Activated CD8-positive, alpha-beta memory T cell treated with anti-CD3 and anti-CD28 coated beads for 48 hours (primary cell): Measurements from ENCODE around the gene IL3RA.

Source experiments
- DNase-seq, 3 experiments: peaks; one replicate each; pipeline ENCODE4 v3.0.0-alpha.2; 2020; ENCODE audit warnings: low read depth in 2 of 3, low spot score in 2 of 3

IL3RA gene

GRCh38 chrX:1380672-1381233 lies 44.2 kb downstream of the IL3RA start:
- no peak for DNase-seq

DNA sequence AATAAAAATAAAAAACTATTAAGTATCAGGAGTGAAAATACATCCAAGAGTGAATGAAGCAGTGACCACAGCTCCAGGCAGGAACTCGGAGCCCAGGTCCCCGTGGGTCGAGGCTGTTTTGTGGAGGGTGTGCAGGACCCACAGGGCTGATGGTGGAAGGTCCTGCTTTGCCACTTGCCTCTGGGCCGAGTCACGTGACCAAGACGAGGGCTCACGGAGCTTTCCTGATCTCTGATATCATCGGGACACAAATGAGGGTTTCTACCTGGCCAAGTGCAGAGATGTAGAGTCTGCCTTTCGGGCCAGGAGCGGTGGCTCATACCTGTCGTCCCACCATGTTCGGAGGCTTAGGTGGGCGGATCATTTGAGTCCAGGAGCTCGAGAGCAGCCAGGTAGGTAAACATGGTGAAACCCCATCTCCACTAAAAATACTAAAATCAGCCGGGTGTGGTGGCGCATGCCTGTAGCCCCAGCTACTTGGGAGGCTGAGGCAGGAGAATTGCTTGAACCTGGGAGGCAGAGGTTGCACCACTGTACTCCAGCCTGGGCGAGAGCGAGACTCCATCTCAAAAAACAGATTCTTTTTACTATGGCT lies 48.2 kb downstream of the IL3RA start:
- DNase-seq: no peak

- no peak for DNase-seq
Observed at GRCh38 chrX:1385253-1386223, 49.0 kb downstream of the IL3RA start.

DNA sequence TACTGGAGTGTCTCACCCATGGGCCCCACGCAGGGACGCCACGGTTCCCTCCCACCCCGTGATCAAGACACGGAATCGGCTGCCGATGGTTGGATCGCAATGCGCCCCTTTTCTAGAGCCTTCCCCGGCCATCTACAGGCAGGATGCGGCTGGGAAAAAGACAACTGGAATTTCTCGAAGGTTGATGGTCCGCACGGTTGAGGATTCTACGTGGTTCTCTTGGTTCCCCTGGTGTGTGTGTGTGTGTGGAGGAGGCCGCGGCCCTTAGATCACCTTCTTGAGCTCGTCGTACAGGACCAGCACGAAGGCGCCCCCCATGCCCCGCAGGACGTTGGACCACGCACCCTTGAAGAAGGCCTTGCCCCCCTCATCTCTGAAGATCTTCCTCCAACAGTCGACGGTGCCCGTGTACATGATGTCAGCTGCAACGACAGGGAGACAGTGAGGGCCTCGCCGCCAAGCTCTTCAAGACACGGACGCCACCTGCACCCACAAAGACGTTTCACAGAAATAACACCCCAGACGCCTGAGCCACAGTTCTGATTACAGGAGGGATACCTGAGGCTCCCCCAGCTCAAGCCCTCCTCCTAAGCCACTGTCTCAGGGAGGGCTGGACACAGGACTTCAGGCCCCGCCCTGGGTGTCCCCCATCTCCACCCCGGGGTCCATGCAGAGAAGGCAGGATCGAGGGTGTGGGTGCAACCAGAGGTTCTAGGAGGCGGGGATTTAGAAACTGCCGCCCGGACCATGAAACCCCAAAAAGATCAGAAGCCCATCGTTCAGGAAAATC lies 49.9 kb downstream of the IL3RA start:
- no peak for DNase-seq

DNA sequence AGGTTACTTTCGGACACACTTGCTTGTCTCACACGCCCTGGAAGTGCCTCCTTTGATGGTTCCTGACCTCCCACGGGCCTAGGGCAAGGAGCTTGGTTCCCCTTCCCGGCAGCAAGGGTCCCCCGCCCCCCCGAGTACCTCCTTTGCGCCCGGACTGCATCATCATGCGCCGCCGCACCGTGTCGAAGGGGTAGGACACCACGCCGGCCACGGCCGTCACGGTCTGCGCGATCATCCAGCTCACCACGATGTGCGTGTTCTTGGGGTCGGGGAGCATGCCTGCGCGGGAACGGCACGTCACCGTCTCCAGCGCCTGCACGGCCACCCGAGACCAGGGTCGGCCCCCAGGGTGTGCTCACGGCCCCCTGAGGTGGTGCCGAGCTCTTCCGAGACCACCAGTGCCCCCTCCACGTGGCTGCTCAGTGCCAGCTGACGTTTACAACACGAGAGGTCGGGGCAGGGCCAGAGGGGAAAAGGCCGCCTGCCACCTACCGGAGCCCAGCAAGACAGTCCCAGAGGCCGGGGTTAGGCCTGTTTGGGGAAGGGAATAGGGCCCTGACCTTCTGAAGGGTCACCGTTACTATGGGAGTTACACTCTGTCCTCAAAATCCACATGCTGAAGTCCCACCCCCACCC lies 50.7 kb downstream of the IL3RA start:
- DNase-seq: no peak

DNA sequence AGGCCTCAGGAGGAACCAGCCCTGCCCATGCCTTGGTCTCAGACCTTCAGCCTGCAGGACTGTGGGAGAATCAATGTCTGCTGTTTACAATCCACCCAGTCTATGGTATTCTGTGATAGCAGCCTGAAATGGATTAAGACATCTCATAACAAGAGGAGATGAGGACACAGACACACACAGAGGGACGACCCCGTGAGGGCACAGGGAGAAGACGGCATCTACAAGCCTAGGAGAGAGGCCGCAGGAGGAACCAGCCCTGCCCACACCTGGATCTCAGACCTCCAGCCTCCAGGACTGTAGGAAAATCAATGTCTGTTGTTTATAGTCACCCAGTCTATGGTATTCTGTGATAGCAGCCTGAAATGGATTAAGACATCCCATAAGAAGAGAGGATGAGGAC lies 52.1 kb downstream of the IL3RA start:
- no peak for DNase-seq

- DNase-seq: no peak
Observed at GRCh38 chrX:1389181-1389992, 52.8 kb downstream of the IL3RA start.

DNA sequence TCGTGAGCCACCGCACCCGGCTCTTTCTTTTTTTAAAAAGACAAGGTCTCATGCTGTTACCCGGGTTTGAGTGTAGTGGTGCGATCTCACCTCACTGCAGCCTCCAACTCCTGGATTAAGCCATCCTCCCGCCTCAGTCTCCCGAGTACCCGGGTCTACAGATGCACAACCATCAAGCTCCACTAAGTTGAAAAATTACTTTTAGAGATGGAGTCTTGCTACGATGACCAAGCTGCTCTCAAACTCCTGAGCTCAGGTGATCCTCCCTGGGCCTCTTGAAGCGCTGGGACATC lies 53.4 kb downstream of the IL3RA start:
- no peak for DNase-seq

- no peak for DNase-seq
Observed at GRCh38 chrX:1390621-1391369, 54.2 kb downstream of the IL3RA start.

DNA sequence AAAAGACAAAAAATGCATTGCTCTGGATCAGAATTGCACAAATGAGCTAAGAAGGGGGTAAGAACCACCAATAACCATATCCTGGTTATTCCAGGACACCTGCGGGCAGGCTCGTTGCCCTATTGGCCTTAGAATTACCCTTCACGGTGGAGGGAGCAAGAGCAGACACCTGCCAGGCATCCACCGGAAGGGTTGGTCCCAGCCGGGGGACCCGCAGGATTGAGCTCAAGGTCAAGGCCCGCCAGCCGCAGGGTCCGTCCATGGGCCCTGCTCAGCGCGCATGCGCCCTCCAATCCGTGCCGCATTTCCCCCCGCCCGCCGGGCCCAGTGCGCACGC lies 54.8 kb downstream of the IL3RA start:
- DNase-seq: peak in 1 of 3 experiments; percentile 90

- DNase-seq: peak; percentile 98 to 99 (median 99)
Observed at GRCh38 chrX:1391707-1392375, 55.3 kb downstream of the IL3RA start, which contains the start of gene SLC25A6. TSS of gene SLC25A6 (minus strand) at chrX:1392113. CDS start at chrX:1392009, 104 bp downstream.

GRCh38 chrX:1392376-1393068 lies 55.9 kb downstream of the IL3RA start:
- peak in 1 of 3 experiments; percentile 42 for DNase-seq

DNA sequence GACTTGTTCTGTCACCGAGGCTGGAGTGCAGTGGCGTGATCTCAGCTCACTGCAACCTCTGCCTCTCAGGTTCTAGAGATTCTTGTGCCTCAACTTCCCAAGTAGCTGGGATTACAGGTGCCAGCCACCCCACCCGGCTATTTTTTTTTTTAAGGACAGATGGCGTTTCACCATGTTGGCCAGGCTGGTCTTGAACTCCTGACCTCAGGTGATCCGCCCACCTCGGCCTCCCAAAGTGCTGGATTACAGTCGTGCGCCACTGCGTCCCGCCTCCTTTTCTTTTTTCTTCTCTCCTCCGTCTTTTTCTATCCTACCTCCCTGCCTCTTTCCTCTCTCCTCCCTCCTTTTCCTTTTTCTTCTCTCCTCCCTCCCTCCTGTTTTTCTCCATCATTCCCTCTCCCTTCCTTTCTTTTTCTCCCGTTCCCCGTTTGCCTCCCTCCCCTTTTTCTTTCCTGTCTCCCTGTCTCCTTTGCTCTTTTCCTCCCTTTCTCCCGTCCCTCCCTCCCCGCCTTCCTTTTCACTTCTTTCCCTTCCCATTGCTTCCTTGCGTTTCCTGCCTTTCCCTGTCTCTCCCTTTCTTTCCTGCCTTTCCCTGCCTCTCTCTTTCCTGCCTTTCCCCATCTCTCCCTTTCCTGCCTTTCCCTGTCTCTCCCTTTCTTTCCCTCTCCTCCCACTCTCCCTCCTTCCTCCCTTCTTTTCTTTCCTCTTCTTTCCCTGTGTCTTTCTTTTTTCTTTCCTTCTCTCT lies 57.5 kb downstream of the IL3RA start:
- DNase-seq: no peak

GRCh38 chrX:1394731-1395501 lies 58.3 kb downstream of the IL3RA start:
- DNase-seq: no peak

DNA sequence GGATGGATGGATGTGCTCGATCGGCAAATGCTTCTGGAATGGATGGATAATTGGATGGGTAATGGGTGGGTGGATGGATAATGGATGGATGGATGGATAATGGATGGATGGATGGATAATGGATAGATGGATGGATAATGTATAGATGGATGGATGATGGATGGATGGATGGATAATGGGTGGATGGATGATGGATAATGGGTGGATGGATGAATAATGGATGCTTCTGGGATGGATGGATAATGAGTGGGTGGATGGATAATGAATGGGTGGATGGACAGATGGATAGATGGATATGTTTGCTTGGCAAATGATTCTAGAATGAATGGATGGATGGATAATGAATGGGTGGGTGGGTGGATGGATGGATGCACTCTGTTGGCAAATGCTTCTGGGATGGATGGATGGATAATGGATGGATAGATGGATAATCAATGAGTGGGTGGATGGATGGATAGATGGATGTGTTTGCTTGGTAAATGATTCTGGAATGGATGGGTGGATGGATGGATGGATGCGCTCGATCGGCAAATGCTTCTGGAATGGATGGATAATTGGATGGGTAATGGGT lies 59.1 kb downstream of the IL3RA start:
- no peak for DNase-seq

- DNase-seq: no peak
Observed at GRCh38 chrX:1397001-1397400, 60.4 kb downstream of the IL3RA start.
